HepG2 (cell line): ENCODE results near the gene SNX11. TPM values are rescaled to one million over a fixed set of nuclear protein-coding genes. Genes with fewer than 3 reads are reported as not detected.

Source experiments
- ARHGAP35 ChIP-seq: sonication (generic); formaldehyde crosslinking; IDR thresholded peaks from 2 replicates; pipeline ENCODE4 v1.9.0; 2022; ENCODE audit warnings: mild to moderate bottlenecking, inconsistent platforms, moderate library complexity, missing genetic modification reagents, borderline replicate concordance
- CENPX ChIP-seq: sonication (generic); formaldehyde crosslinking; IDR thresholded peaks from 2 replicates; pipeline ENCODE4 v1.9.0; 2021; ENCODE audit warnings: mild to moderate bottlenecking, missing genetic modification reagents, moderate library complexity
- EEA1 ChIP-seq: sonication (generic); formaldehyde crosslinking; IDR thresholded peaks from 2 replicates; pipeline ENCODE4 v1.5.1; 2020; ENCODE audit warnings: mild to moderate bottlenecking, missing genetic modification reagents, borderline replicate concordance
- ELF3 ChIP-seq: IDR thresholded peaks from 2 replicates; pipeline ENCODE4 v1.6.1; 2016; ENCODE audit warnings: missing genetic modification reagents, missing compliant biosample characterization
- FOXA1 ChIP-seq, 2 experiments: fragments of 450-650 bp in 1 of 2; sonication (generic) in 1 of 2; formaldehyde crosslinking in 1 of 2; IDR thresholded peaks; 2 replicates each; pipeline versions ENCODE4 v1.4.0 to v1.6.1; 2016 to 2020; ENCODE audit warnings: missing genetic modification reagents in 1 of 2
- GATAD1 ChIP-seq: IDR thresholded peaks from 2 replicates; pipeline ENCODE4 v1.6.1; 2016; ENCODE audit warnings: missing genetic modification reagents, missing compliant biosample characterization
- KDM5B ChIP-seq: sonication (generic); formaldehyde crosslinking; IDR thresholded peaks from 2 replicates; pipeline ENCODE4 v1.4.0; 2020; ENCODE audit warnings: missing genetic modification reagents, mild to moderate bottlenecking, borderline replicate concordance
- KLF16 ChIP-seq, 2 experiments: sonication (generic) in 1 of 2; formaldehyde crosslinking in 1 of 2; IDR thresholded peaks; 2 replicates each; pipeline versions ENCODE4 v1.6.1 to v1.8.0; 2016 to 2023; ENCODE audit warnings: missing genetic modification reagents in 2 of 2, missing compliant biosample characterization in 1 of 2
- KLF6 ChIP-seq: IDR thresholded peaks from 2 replicates; pipeline ENCODE4 v1.8.0; 2016; ENCODE audit warnings: missing biosample characterization, missing genetic modification reagents
- MATR3 ChIP-seq: sonication (generic); formaldehyde crosslinking; IDR thresholded peaks from 2 replicates; pipeline ENCODE4 v1.4.0; 2020; ENCODE audit warnings: missing genetic modification reagents
- RFX5 ChIP-seq: IDR thresholded peaks from 2 replicates; pipeline ENCODE4 v1.6.1; 2011; ENCODE audit warnings: low read depth, low read length, improper control_type of control experiment
- TMF1 ChIP-seq: sonication (generic); formaldehyde crosslinking; IDR thresholded peaks from 2 replicates; pipeline ENCODE4 v1.8.1; 2022; ENCODE audit warnings: low read depth, missing genetic modification reagents
- ZBTB42 ChIP-seq: sonication (generic); formaldehyde crosslinking; IDR thresholded peaks from 2 replicates; pipeline ENCODE4 v1.5.0; 2020; ENCODE audit warnings: mild to moderate bottlenecking, missing genetic modification reagents
- ZFP36L2 ChIP-seq: sonication (generic); formaldehyde crosslinking; IDR thresholded peaks from 2 replicates; pipeline ENCODE4 v1.4.0; 2020; ENCODE audit warnings: missing genetic modification reagents
- ZFP62 ChIP-seq: sonication (generic); formaldehyde crosslinking; IDR thresholded peaks from 2 replicates; pipeline ENCODE4 v1.4.0; 2020; ENCODE audit warnings: missing genetic modification reagents
- ZKSCAN1 ChIP-seq: fragments of 150-350 bp; IDR thresholded peaks from 2 replicates; pipeline ENCODE4 v1.6.1; 2014; ENCODE audit warnings: low read length
- ZNF20 ChIP-seq: sonication (generic); formaldehyde crosslinking; IDR thresholded peaks from 2 replicates; pipeline ENCODE4 v1.4.0; 2020; ENCODE audit warnings: mild to moderate bottlenecking, moderate library complexity, missing genetic modification reagents
- ZNF296 ChIP-seq: sonication (generic); formaldehyde crosslinking; conservative IDR thresholded peaks from 2 replicates; pipeline ENCODE4 v1.5.0; 2020; ENCODE audit warnings: mild to moderate bottlenecking, missing genetic modification reagents
- ZNF382 ChIP-seq: sonication (generic); formaldehyde crosslinking; IDR thresholded peaks from 2 replicates; pipeline ENCODE4 v1.5.0; 2020; ENCODE audit warnings: missing genetic modification reagents, mild to moderate bottlenecking, borderline replicate concordance
- ZNF670 ChIP-seq: sonication (generic); formaldehyde crosslinking; IDR thresholded peaks from 2 replicates; pipeline ENCODE4 v1.8.0; 2022; ENCODE audit warnings: mild to moderate bottlenecking, missing genetic modification reagents, borderline replicate concordance
- ZNF782 ChIP-seq: sonication (generic); formaldehyde crosslinking; IDR thresholded peaks from 2 replicates; pipeline ENCODE4 v1.4.0; 2020; ENCODE audit warnings: missing genetic modification reagents, mild to moderate bottlenecking, borderline replicate concordance
- ZSCAN25 ChIP-seq: sonication (generic); formaldehyde crosslinking; IDR thresholded peaks from 2 replicates; pipeline ENCODE4 v1.8.0; 2022; ENCODE audit warnings: mild to moderate bottlenecking, missing genetic modification reagents
- polyA plus RNA-seq, 8 experiments: library from polyadenylated mRNA; depleted of rRNA in 3 of 8; stranded (reverse) in 7 of 8; unstranded in 1 of 8; fragments of >200 nt; fragmentation: Illumina TruSeq in 4 of 8; extraction: Trizol in 4 of 8; gene quantifications; 2 replicates each; pipeline versions ENCODE4 v1.2.1 to v1.2.3, GENCODE V29; 2011 to 2016; ENCODE audit warnings: low read depth in 4 of 8, missing spikeins in 1 of 8, mixed read lengths in 1 of 8; ENCODE audit not compliant: insufficient read depth in 1 of 8
- total RNA-seq, 5 experiments: library from RNA; depleted of rRNA; stranded (reverse); fragments of >200 nt; fragmentation: Illumina TruSeq; extraction: Trizol; gene quantifications; 2 replicates each; pipeline ENCODE4 v1.2.3, GENCODE V29; 2016; ENCODE audit warnings: low read depth in 1 of 5
- TF ChIP-seq, protein P1 (sequence below): IDR thresholded peaks from 2 replicates; pipeline ENCODE4 v1.6.1; 2016; ENCODE audit warnings: control low read depth
- TF ChIP-seq, protein P2 (sequence below): sonication (generic); formaldehyde crosslinking; IDR thresholded peaks from 2 replicates; pipeline ENCODE4 v1.8.0; 2022; ENCODE audit warnings: missing genetic modification reagents, mild to moderate bottlenecking, moderate library complexity, borderline replicate concordance
- TF ChIP-seq, protein P3 (sequence below): sonication (generic); formaldehyde crosslinking; IDR thresholded peaks from 2 replicates; pipeline ENCODE4 v1.4.0; 2020; ENCODE audit warnings: missing genetic modification reagents, mild to moderate bottlenecking, borderline replicate concordance

Gene SNX11
- total and polyA plus RNA-seq, 2 of the 13 experiments (the other 11 are each of a cell fraction or from before 2014, with no cell fraction given): 12.9 to 14.0 TPM

DNA sequence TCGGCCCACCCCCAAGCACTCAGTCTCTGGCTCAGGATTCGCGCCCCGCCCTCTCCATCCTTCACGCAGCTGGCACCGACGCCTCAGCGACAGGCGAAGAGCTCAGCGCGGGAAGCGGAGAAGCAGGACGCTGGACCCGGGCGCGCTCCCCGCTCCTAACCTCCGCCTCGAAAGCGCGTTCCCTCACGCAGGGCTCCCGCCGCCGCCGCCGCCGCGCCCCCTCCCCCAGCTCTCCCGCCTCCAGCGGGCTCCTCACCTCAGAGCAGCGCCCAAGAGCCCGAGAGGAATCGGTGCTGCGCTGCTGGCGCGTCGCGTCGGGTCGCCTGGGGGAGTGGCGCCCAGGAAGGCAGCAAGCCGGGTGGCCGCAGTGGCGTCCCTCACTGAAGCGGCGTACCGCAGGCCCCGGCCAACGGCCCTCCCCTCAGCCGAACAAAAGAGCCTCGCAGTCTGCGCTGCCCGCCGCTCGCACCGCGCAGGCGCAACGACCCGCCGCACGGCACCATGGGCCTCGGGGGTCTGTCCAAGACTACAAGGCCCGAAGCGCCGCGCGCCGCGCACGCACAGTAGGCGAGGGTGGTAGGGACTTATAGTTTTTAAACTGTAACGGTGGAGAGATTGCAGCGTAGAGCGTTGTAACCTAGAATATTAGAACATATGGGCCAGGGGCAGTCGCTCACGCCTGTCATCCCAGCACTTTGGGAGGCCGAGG is 6.4 kb upstream of the SNX11 start, which contains the start of gene CBX1 (continued):
- TF ChIP-seq, protein P1, sequence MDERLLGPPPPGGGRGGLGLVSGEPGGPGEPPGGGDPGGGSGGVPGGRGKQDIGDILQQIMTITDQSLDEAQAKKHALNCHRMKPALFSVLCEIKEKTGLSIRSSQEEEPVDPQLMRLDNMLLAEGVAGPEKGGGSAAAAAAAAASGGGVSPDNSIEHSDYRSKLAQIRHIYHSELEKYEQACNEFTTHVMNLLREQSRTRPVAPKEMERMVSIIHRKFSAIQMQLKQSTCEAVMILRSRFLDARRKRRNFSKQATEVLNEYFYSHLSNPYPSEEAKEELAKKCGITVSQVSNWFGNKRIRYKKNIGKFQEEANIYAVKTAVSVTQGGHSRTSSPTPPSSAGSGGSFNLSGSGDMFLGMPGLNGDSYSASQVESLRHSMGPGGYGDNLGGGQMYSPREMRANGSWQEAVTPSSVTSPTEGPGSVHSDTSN (CRISPR knock-in tag): no peak
- TF ChIP-seq ZSCAN25: peak; percentile 68; the same call in 1 of the 2 replicates
- TF ChIP-seq KLF16 (CRISPR knock-in tag; IDR thresholded peaks at IDR 0.05): peak in 1 of 2 experiments; percentile 96; a peak in 2 of 4 replicates
- TF ChIP-seq CENPX: no peak
- TF ChIP-seq, protein P2, sequence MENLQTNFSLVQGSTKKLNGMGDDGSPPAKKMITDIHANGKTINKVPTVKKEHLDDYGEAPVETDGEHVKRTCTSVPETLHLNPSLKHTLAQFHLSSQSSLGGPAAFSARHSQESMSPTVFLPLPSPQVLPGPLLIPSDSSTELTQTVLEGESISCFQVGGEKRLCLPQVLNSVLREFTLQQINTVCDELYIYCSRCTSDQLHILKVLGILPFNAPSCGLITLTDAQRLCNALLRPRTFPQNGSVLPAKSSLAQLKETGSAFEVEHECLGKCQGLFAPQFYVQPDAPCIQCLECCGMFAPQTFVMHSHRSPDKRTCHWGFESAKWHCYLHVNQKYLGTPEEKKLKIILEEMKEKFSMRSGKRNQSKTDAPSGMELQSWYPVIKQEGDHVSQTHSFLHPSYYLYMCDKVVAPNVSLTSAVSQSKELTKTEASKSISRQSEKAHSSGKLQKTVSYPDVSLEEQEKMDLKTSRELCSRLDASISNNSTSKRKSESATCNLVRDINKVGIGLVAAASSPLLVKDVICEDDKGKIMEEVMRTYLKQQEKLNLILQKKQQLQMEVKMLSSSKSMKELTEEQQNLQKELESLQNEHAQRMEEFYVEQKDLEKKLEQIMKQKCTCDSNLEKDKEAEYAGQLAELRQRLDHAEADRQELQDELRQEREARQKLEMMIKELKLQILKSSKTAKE: peak; percentile 40
- TF ChIP-seq EEA1 (CRISPR knock-in tag): 0 out of 2 replicates have a peak, but pooled peaks have one; percentile 95
- TF ChIP-seq ELF3 (CRISPR knock-in tag): no peak; the same call in none of the 2 replicates
- TF ChIP-seq, protein P3, sequence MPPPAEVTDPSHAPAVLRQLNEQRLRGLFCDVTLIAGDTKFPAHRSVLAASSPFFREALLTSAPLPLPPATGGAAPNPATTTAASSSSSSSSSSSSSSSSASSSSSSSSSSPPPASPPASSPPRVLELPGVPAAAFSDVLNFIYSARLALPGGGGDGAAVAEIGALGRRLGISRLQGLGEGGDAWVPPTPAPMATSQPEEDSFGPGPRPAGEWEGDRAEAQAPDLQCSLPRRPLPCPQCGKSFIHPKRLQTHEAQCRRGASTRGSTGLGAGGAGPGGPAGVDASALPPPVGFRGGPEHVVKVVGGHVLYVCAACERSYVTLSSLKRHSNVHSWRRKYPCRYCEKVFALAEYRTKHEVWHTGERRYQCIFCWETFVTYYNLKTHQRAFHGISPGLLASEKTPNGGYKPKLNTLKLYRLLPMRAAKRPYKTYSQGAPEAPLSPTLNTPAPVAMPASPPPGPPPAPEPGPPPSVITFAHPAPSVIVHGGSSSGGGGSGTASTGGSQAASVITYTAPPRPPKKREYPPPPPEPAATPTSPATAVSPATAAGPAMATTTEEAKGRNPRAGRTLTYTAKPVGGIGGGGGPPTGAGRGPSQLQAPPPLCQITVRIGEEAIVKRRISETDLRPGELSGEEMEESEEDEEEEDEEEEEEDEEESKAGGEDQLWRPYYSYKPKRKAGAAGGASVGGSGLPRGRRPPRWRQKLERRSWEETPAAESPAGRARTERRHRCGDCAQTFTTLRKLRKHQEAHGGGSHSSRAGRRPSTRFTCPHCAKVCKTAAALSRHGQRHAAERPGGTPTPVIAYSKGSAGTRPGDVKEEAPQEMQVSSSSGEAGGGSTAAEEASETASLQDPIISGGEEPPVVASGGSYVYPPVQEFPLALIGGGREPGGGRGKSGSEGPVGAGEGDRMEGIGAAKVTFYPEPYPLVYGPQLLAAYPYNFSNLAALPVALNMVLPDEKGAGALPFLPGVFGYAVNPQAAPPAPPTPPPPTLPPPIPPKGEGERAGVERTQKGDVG: no peak
- TF ChIP-seq GATAD1: peak; percentile 90
- peak; percentile 83; the same call in 1 of the 2 replicates for TF ChIP-seq ZKSCAN1
- no peak; the same call in none of the 2 replicates for TF ChIP-seq ZNF670 (CRISPR knock-in tag)
- TF ChIP-seq KLF6 (CRISPR knock-in tag): peak; percentile 72
- TF ChIP-seq TMF1: peak; percentile 87
- TF ChIP-seq FOXA1 (IDR thresholded peaks at IDR 0.05): no peak
- no peak for TF ChIP-seq FOXA1 (CRISPR knock-in tag; IDR thresholded peaks at IDR 0.05)
- TF ChIP-seq ZFP36L2 (CRISPR knock-in tag): no peak
- TF ChIP-seq RFX5: no peak
- TF ChIP-seq ZNF20 (CRISPR knock-in tag): peak; percentile 93; the same call in 1 of the 2 replicates
- no peak for TF ChIP-seq ZNF382 (CRISPR knock-in tag)
- TF ChIP-seq ZNF782 (CRISPR knock-in tag): peak; percentile 80; the same call in 1 of the 2 replicates
- TF ChIP-seq ZFP62: no peak
- TF ChIP-seq ZNF296 (CRISPR knock-in tag): no peak
- peak; percentile 95 for TF ChIP-seq ZBTB42 (CRISPR knock-in tag)
- TF ChIP-seq KDM5B (CRISPR knock-in tag): peak; percentile 95
- no peak for TF ChIP-seq MATR3
- TF ChIP-seq ARHGAP35: peak; percentile 69; the same call in 1 of the 2 replicates
